Measurements from ENCODE around the gene AKAP6.

AKAP6 gene

GRCh38 chr14:32666308-32666707, 337.2 kb downstream of the AKAP6 start:
- TF ChIP-seq CTCF (IDR thresholded peaks at IDR 0.05; ENCODE audit: insufficient read depth, missing control alignments) = no peak
- DNase-seq (ENCODE audit: insufficient read length, low spot score) (no peak), FAIRE-seq (no peak)

GRCh38 chr14:32667287-32667686, 338.2 kb downstream of the AKAP6 start:
- no peak for TF ChIP-seq CTCF (IDR thresholded peaks at IDR 0.05; ENCODE audit: insufficient read depth, missing control alignments)
- no peak for FAIRE-seq
- no peak for DNase-seq (ENCODE audit: insufficient read length, low spot score)

GRCh38 chr14:32667791-32668190, 338.7 kb downstream of the AKAP6 start:
- FAIRE-seq (no peak), DNase-seq (ENCODE audit: insufficient read length, low spot score) (no peak)
- no peak for TF ChIP-seq CTCF (IDR thresholded peaks at IDR 0.05; ENCODE audit: insufficient read depth, missing control alignments)

GRCh38 chr14:32669391-32669790, 340.3 kb downstream of the AKAP6 start:
- FAIRE-seq (no peak), DNase-seq (ENCODE audit: insufficient read length, low spot score) (no peak)
- TF ChIP-seq CTCF (IDR thresholded peaks at IDR 0.05; ENCODE audit: insufficient read depth, missing control alignments) = no peak

GRCh38 chr14:32675433-32675832, 346.3 kb downstream of the AKAP6 start:
- FAIRE-seq = peak; percentile 32
- no peak for TF ChIP-seq CTCF (IDR thresholded peaks at IDR 0.05; ENCODE audit: insufficient read depth, missing control alignments)
- no peak for DNase-seq (ENCODE audit: insufficient read length, low spot score)

GRCh38 chr14:32677129-32677780, 348.2 kb downstream of the AKAP6 start:
- no peak for DNase-seq (ENCODE audit: insufficient read length, low spot score)
- FAIRE-seq = no peak
- no peak for TF ChIP-seq CTCF (IDR thresholded peaks at IDR 0.05; ENCODE audit: insufficient read depth, missing control alignments)

GRCh38 chr14:32678088-32678487, 349.0 kb downstream of the AKAP6 start:
- FAIRE-seq (no peak), DNase-seq (ENCODE audit: insufficient read length, low spot score) (no peak)

More at GRCh38 chr14:32678088-32678487, 349.0 kb downstream of the AKAP6 start:
- TF ChIP-seq CTCF (IDR thresholded peaks at IDR 0.05; ENCODE audit: insufficient read depth, missing control alignments) = no peak

Data from D721Med (cell line).